Measurements from ENCODE around the gene SLC4A8.

DNA sequence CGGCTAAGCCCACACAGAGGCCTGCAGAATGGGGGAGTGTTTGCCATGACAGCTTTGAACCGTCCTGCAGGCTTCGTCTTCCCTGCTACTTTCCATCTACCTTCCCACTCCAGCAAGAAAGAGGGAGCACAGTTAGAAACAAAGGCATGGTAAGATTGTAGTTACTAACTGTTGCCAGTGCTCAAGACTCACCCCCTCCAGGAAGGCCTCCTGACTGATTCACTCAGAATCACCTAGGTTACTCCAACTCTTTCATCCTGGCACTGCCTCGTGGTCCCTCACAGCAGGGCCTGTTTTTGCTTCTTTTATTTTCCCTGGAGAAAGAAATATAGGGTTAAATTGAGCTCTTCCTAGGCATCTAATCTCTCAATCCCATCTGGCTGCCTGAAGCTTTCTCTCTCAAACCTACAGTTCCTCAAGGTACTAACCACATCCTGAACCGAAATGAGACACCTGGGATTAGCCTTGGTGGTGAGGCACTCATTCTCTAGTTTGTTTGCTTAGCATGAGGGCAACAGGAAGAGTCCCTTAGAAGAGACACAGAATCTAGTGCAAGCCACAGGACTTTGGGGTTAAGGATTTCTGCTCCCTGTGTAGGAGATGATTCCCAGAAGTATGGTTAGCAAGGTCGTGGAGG is 41.2 kb upstream of the SLC4A8 start:
- TF ChIP-seq EP300 (IDR thresholded peaks at IDR 0.05) (no peak), POLR2A (IDR thresholded peaks at IDR 0.05) (no peak), POLR2AphosphoS5 (IDR thresholded peaks at IDR 0.05) (no peak)
- TF ChIP-seq, protein P1, sequence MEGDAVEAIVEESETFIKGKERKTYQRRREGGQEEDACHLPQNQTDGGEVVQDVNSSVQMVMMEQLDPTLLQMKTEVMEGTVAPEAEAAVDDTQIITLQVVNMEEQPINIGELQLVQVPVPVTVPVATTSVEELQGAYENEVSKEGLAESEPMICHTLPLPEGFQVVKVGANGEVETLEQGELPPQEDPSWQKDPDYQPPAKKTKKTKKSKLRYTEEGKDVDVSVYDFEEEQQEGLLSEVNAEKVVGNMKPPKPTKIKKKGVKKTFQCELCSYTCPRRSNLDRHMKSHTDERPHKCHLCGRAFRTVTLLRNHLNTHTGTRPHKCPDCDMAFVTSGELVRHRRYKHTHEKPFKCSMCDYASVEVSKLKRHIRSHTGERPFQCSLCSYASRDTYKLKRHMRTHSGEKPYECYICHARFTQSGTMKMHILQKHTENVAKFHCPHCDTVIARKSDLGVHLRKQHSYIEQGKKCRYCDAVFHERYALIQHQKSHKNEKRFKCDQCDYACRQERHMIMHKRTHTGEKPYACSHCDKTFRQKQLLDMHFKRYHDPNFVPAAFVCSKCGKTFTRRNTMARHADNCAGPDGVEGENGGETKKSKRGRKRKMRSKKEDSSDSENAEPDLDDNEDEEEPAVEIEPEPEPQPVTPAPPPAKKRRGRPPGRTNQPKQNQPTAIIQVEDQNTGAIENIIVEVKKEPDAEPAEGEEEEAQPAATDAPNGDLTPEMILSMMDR (IDR thresholded peaks at IDR 0.05): no peak
